Measurements from ENCODE around the gene ANKS1A.

DNA sequence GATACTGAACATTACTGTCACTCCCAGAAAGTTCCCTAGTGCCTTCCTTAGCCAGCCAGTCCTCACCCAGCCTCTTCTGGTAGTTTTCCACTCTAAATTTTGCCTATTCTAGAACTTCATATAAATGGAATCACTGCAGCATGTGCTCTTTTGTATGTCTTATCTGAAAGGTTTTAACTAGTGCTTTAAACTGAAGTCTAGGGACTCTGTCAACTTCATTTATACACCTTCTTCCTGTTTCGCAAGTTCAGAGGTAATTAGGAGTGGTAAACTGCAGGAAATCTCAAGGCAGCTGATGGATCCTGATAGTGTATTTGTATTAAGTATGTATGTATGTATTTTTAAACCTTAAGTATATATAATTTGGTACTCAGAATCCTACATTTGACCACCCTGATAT, 157.8 kb downstream of the ANKS1A start:
- TF ChIP-seq POLR2A (IDR thresholded peaks at IDR 0.05; ENCODE audit: low read length) (no peak), GATA1 (IDR thresholded peaks at IDR 0.05; ENCODE audit: low read depth, low read length) (no peak)
